GM21529 (cell line): ENCODE measurements around the gene C20orf202.
"Not testable (repeated sequence)": the region's sequence is repeated elsewhere in the genome, so short reads cannot be mapped to it uniquely, and the experiment has no call there.

Source experiments
- ATAC-seq: cut with Tn5 transposase; IDR thresholded peaks from one replicate; pipeline ENCODE4 v1.9.1; 2021; ENCODE audit not compliant: unreplicated experiment

C20orf202 gene

DNA sequence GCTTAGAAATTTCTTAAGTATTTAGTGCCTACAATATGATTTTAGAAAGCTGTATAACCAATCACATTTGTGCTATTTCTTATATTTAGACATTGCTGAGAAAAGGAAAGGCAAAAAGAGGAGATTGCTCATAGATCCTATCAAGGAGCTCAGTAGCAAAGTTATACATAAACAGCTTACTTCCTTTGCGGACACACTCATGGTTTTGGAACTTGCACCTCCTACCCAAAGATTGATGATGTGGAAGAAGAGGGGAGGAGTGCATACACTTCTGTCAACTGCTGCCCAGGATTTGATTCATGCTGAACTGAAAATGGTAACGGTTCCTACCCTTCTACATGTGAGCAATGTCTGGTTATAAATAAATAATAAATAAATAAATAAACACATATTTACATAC lies 39.3 kb downstream of the C20orf202 start:
- ATAC-seq, result no peak

DNA sequence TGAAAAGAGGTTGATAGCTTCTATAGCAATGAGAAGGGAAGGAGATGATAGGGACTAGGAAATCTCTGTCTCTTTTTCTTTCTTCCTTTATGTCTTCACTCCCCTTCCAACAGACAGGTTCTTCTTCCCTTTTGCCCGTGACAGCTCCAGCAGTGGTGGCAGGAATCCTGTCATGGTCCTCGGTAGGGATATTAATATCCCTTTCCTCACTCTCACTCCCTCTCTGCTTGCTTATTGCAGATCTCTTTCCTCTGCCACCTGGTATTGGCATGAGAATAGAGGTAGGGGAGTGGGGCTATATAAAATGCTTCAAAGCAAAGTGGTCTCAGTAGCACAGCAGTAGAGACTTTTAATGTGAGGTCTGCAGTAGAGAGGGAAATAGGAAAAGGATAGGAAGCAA lies 42.3 kb downstream of the C20orf202 start:
- no peak for ATAC-seq

DNA sequence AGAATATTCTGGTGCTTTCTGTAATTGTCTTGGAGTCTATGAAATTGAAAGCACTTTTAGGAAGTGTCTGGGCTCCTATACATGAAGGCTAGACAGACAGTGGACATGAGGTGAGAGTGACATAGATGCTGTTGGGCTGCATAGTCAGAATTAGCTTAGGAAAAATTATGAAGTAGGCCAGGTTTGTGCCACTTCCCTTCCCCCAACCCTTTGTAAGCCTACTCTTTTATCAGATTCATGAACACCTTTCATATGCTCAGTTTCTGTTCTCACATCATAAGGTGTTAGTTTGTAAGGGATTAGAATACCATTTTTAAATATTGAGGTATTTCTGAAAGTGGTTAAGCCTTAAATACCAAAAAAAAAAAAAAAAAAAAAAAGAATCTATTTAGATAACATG lies 44.4 kb downstream of the C20orf202 start:
- ATAC-seq, result no peak

DNA sequence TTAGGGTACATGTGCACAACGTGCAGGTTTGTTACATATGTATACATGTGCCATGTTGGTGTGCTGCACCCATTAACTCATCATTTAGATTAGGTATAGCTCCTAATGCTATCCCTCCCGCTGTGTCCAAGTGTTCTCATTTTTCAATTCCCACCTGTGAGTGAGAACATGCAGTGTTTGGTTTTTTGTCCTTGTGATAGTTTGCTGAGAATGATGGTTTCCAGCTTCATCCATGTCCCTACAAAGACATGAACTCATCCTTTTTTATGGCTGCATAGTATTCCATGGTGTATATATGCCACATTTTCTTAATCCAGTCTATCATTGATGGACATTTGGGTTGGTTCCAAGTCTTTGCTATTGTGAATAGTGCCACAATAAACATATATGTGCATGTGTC lies 47.0 kb downstream of the C20orf202 start:
- not testable (repeated sequence) for ATAC-seq

DNA sequence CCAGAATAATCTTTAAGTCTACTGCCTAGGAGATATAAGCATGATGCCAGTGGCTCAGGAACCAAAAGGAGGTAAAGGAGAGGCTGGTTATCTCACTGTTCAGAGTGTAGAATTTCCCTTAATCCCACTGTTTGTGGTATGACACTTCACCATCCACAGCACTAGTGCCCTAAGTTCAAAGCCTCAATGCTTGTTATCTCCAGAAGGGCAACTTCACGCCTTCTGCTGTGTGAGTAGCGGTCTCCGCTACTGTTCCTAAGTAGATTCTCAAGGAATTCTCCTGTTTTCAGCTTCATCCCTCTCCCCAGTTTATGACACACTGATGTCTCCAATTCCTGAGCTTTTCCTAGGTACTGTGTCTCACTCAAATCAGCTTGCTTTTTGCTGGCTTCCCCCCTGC lies 49.2 kb downstream of the C20orf202 start:
- no peak for ATAC-seq

DNA sequence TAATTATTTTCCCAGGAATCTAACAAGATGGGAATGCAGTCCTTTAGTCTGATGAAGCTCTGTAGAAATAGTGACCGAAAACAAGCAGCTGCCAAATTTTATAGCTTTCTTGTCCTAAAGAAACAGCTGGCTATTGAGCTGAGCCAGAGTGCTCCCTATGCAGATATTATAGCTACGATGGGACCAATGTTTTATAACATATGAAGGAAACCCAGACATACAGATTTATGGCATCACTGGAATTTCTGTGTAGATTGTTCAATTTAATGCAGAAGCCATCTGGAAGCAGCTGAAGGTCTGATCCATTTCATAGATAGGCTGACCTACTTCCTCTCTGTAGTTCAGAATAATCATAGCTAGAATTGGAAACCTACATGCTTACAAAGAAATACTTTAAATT lies 51.0 kb downstream of the C20orf202 start:
- no peak for ATAC-seq

DNA sequence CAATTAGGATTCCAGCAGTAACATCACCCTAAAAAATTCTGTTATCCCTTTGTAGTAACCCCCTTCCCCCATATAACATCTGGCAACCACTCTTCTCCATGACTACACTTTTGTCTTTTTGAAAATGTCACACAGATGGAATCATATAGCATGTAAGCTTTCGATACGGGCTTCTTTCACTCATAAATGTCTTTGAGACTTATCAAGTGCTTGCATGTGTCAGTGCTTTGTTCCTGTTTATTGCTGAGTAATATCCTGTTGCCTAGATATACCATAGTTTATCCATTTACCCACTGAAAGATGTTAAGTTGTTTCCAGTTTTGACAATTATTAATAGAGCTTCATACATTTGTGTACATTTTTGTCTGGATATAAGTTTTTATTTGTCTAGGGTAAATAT lies 52.4 kb downstream of the C20orf202 start:
- ATAC-seq, result no peak
